ENCODE results near the gene GPRC5B.

Gene GPRC5B

DNA sequence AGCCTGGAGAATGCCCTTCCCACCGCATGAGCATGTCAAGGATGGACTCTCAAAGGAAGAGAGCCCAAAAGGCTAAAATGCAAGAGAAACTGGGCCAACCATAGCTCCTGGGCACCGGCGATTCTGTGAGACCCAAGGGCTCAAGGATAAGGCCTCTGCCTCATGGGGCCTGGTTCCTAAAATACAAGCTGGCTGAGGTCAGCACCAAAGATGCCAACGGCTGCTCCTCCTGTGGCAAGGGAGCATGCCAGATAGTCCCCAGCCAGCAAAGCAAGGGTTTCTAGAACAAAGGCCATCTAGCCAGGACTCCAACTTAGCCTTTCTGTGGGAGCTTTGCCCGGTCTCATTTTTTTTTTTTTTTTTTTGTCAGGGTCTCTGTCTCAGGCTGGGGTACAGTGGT is 20.1 kb downstream of the GPRC5B start:
- DNase-seq (ENCODE audit: extremely low read depth, low read depth): no peak
- TF ChIP-seq, protein P1, sequence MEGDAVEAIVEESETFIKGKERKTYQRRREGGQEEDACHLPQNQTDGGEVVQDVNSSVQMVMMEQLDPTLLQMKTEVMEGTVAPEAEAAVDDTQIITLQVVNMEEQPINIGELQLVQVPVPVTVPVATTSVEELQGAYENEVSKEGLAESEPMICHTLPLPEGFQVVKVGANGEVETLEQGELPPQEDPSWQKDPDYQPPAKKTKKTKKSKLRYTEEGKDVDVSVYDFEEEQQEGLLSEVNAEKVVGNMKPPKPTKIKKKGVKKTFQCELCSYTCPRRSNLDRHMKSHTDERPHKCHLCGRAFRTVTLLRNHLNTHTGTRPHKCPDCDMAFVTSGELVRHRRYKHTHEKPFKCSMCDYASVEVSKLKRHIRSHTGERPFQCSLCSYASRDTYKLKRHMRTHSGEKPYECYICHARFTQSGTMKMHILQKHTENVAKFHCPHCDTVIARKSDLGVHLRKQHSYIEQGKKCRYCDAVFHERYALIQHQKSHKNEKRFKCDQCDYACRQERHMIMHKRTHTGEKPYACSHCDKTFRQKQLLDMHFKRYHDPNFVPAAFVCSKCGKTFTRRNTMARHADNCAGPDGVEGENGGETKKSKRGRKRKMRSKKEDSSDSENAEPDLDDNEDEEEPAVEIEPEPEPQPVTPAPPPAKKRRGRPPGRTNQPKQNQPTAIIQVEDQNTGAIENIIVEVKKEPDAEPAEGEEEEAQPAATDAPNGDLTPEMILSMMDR (IDR thresholded peaks at IDR 0.05; ENCODE audit: low read depth, low read length, missing control alignments): no peak
- H3K4me3 ChIP-seq (replicated peaks; ENCODE audit: low read depth, low read length): no peak overlapping the region

DNA sequence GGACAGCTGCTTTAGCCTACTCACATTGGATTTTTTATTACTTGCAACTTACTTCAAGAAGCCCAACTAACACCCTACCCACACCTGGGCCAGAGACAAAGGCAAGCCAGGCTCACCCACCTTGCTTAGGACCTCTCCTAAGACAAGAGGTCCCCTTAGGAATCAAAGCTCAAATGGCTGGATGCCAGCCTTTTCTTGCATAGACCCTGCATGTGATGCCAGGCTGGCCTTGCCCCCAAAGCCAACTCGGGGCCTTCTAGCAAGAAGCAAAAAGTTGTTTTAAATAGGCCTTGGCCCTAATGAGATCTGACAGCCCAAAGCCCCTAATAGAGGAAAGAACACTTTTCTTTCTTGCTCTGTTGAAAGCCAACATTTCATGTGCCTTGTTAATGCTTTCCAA is 20.7 kb downstream of the GPRC5B start:
- no peak for DNase-seq (ENCODE audit: extremely low read depth, low read depth)
- TF ChIP-seq, protein P1 (IDR thresholded peaks at IDR 0.05; ENCODE audit: low read depth, low read length, missing control alignments): no peak
- H3K4me3 ChIP-seq (replicated peaks; ENCODE audit: low read depth, low read length): no peak overlapping the region

- no peak for DNase-seq (ENCODE audit: extremely low read depth, low read depth)
- TF ChIP-seq, protein P1 (IDR thresholded peaks at IDR 0.05; ENCODE audit: low read depth, low read length, missing control alignments): no peak
- no peak overlapping the region for H3K4me3 ChIP-seq (replicated peaks; ENCODE audit: low read depth, low read length)
Measured at GRCh38 chr16:19861811-19862327, 22.8 kb downstream of the GPRC5B start.

GRCh38 chr16:19861133-19861532 is 23.5 kb downstream of the GPRC5B start:
- TF ChIP-seq, protein P1 (IDR thresholded peaks at IDR 0.05; ENCODE audit: low read depth, low read length, missing control alignments): no peak
- no peak for DNase-seq (ENCODE audit: extremely low read depth, low read depth)
- H3K4me3 ChIP-seq (replicated peaks; ENCODE audit: low read depth, low read length): no peak overlapping the region

GRCh38 chr16:19860166-19861041 is 24.2 kb downstream of the GPRC5B start:
- no peak overlapping the region for H3K4me3 ChIP-seq (replicated peaks; ENCODE audit: low read depth, low read length)

GRCh38 chr16:19859603-19860002 is 25.0 kb downstream of the GPRC5B start:
- TF ChIP-seq, protein P1 (IDR thresholded peaks at IDR 0.05; ENCODE audit: low read depth, low read length, missing control alignments): no peak
- DNase-seq (ENCODE audit: extremely low read depth, low read depth): no peak
- H3K4me3 ChIP-seq (replicated peaks; ENCODE audit: low read depth, low read length): no peak overlapping the region

More at GRCh38 chr16:19860166-19861041, 24.2 kb downstream of the GPRC5B start:
- TF ChIP-seq, protein P1 (IDR thresholded peaks at IDR 0.05; ENCODE audit: low read depth, low read length, missing control alignments): no peak
- no peak for DNase-seq (ENCODE audit: extremely low read depth, low read depth)
